IMR-90 (cell line): Measurements from ENCODE around the gene RNF182. TPM values are rescaled to one million over a fixed set of nuclear protein-coding genes. Genes with fewer than 3 reads are reported as not detected.

Experiments used
- ATAC-seq: fragments of 200-7000 bp; cut with Tn5 transposase; 2 replicates; pipeline ENCODE4 v1.9.1; 2020; ENCODE audit warnings: low read depth, mild to moderate bottlenecking, moderate library complexity
- BruUV-seq: library from RNA; stranded (reverse); fragments of 400-500 nt; replicated peaks from 2 replicates; lab custom pipeline; 2021; lab: Mats Ljungman, UMichigan
- CTCF ChIA-PET: fragments of 300-600 bp; formaldehyde crosslinking; extraction: SDS; loops from one replicate; lab custom pipeline; 2021; ENCODE audit warnings: antibody characterized with exemption; lab: Yijun Ruan, JAX
- POLR2A ChIA-PET: fragments of 300-600 bp; sonication (Branson Sonifier 250); formaldehyde crosslinking; loops from one replicate; lab custom pipeline; 2022; ENCODE audit warnings: antibody characterized with exemption; ENCODE audit not compliant: unreplicated experiment; lab: Charles Lee
- DNase-seq: peaks from one replicate; pipeline ENCODE4 v3.0.0; 2013
- H2AFZ ChIP-seq: replicated peaks from 2 replicates; pipeline ENCODE3; 2013; ENCODE audit warnings: low read length, mild to moderate bottlenecking; ENCODE audit not compliant: poor library complexity
- H2AK5ac ChIP-seq: 2 replicates; pipeline ENCODE4 v1.6.1; 2013; ENCODE audit warnings: low read depth, low read length, inconsistent platforms
- H2AK9ac ChIP-seq: replicated peaks from 2 replicates; pipeline ENCODE3; 2013; ENCODE audit warnings: mild to moderate bottlenecking, low read depth, low read length, moderate library complexity; ENCODE audit not compliant: poor library complexity
- H2BK120ac ChIP-seq: 2 replicates; pipeline ENCODE4 v1.6.1; 2013; ENCODE audit warnings: low read depth, low read length, inconsistent platforms
- H2BK15ac ChIP-seq: 3 replicates; pipeline ENCODE4 v1.6.1; 2013; ENCODE audit warnings: low read depth, low read length, inconsistent platforms
- H2BK20ac ChIP-seq: 2 replicates; pipeline ENCODE4 v1.6.1; 2013; ENCODE audit warnings: low read depth, mild to moderate bottlenecking, inconsistent platforms, low read length, moderate library complexity
- H2BK5ac ChIP-seq: 2 replicates; pipeline ENCODE4 v1.6.1; 2013; ENCODE audit warnings: mild to moderate bottlenecking, low read depth, low read length, inconsistent platforms; ENCODE audit not compliant: poor library complexity, severe bottlenecking
- H3K14ac ChIP-seq: replicated peaks from 2 replicates; pipeline ENCODE4 v1.6.1; 2013; ENCODE audit warnings: low read depth, low read length, inconsistent platforms
- H3K18ac ChIP-seq: 2 replicates; pipeline ENCODE4 v1.6.1; 2013; ENCODE audit warnings: low read depth, low read length, control low read depth
- H3K23ac ChIP-seq: 2 replicates; pipeline ENCODE4 v1.6.1; 2013; ENCODE audit warnings: low read depth, low read length, inconsistent platforms
- H3K27ac ChIP-seq: 2 replicates; pipeline ENCODE4 v1.5.1; 2013; ENCODE audit warnings: mild to moderate bottlenecking, control low read depth, low read length; ENCODE audit not compliant: insufficient read depth
- H3K27me3 ChIP-seq: 2 replicates; pipeline ENCODE4 v1.6.1; 2013; ENCODE audit warnings: low read length; ENCODE audit not compliant: control insufficient read depth, insufficient read depth
- H3K36me3 ChIP-seq: 2 replicates; pipeline ENCODE4 v1.6.1; 2013; ENCODE audit warnings: low read length, mixed read lengths; ENCODE audit not compliant: control insufficient read depth, insufficient read depth
- H3K4ac ChIP-seq: 2 replicates; pipeline ENCODE4 v1.6.1; 2013; ENCODE audit warnings: low read depth, low read length, inconsistent platforms
- H3K4me1 ChIP-seq: 2 replicates; pipeline ENCODE4 v1.6.1; 2013; ENCODE audit warnings: low read length, mixed read lengths; ENCODE audit not compliant: control insufficient read depth, insufficient read depth
- H3K4me2 ChIP-seq: 2 replicates; pipeline ENCODE4 v1.6.1; 2013; ENCODE audit warnings: low read depth, mild to moderate bottlenecking, control low read depth, low read length, moderate library complexity
- H3K4me3 ChIP-seq: 2 replicates; pipeline ENCODE4 v1.5.1; 2013; ENCODE audit warnings: low read depth, mild to moderate bottlenecking, control low read depth, low read length, moderate library complexity; ENCODE audit not compliant: insufficient read depth
- H3K56ac ChIP-seq: 2 replicates; pipeline ENCODE4 v1.6.1; 2013; ENCODE audit warnings: low read length, inconsistent platforms; ENCODE audit not compliant: insufficient read depth; ENCODE audit errors: extremely low read depth
- H3K79me1 ChIP-seq, 2 experiments: 2 replicates each; pipeline ENCODE4 v1.6.1; 2013; ENCODE audit warnings: low read length in 2 of 2, inconsistent platforms in 1 of 2, low read depth in 1 of 2
- H3K9ac ChIP-seq: 2 replicates; pipeline ENCODE4 v1.6.1; 2013; ENCODE audit warnings: low read depth, low read length, control low read depth
- H3K9me1 ChIP-seq: 2 replicates; pipeline ENCODE4 v1.6.1; 2013; ENCODE audit warnings: low read length, inconsistent platforms; ENCODE audit not compliant: insufficient read depth
- H3K9me3 ChIP-seq: 2 replicates; pipeline ENCODE4 v1.6.1; 2013; ENCODE audit warnings: low read length; ENCODE audit not compliant: control insufficient read depth, insufficient read depth
- H4K20me1 ChIP-seq: 2 replicates; pipeline ENCODE4 v1.6.1; 2013; ENCODE audit warnings: low read length, inconsistent platforms; ENCODE audit not compliant: insufficient read depth
- H4K5ac ChIP-seq: 2 replicates; pipeline ENCODE4 v1.6.1; 2013; ENCODE audit warnings: mild to moderate bottlenecking, low read depth, low read length, control low read depth
- H4K8ac ChIP-seq, 2 experiments: 2 replicates each; pipeline ENCODE4 v1.6.1; 2013; ENCODE audit warnings: low read depth in 2 of 2, low read length in 2 of 2, control low read depth in 1 of 2, inconsistent platforms in 1 of 2
- H4K91ac ChIP-seq: 2 replicates; pipeline ENCODE4 v1.6.1; 2013; ENCODE audit warnings: low read depth, low read length, inconsistent platforms; ENCODE audit not compliant: insufficient read depth
- BHLHE40 ChIP-seq: fragments of 150-350 bp; IDR thresholded peaks from 2 replicates; pipeline ENCODE4 v1.6.1; 2016; ENCODE audit warnings: mild to moderate bottlenecking, low read depth, low read length
- CEBPB ChIP-seq: IDR thresholded peaks from 2 replicates; pipeline ENCODE4 v1.6.1; 2012; ENCODE audit warnings: low read depth, low read length, improper control_type of control experiment
- CHD1 ChIP-seq: IDR thresholded peaks from 2 replicates; pipeline ENCODE4 v1.6.1; 2012; ENCODE audit warnings: low read depth, low read length, improper control_type of control experiment
- FOS ChIP-seq: fragments of 150-350 bp; IDR thresholded peaks from 2 replicates; pipeline ENCODE4 v1.6.1; 2016; ENCODE audit warnings: low read depth, low read length
- MAFK ChIP-seq: IDR thresholded peaks from 2 replicates; pipeline ENCODE4 v1.6.1; 2012; ENCODE audit warnings: low read depth, low read length, improper control_type of control experiment
- MAZ ChIP-seq: IDR thresholded peaks from 2 replicates; pipeline ENCODE4 v1.6.1; 2012; ENCODE audit warnings: low read depth, mild to moderate bottlenecking, low read length, improper control_type of control experiment, moderate library complexity, borderline replicate concordance
- MXI1 ChIP-seq: IDR thresholded peaks from 2 replicates; pipeline ENCODE4 v1.6.1; 2012; ENCODE audit warnings: low read depth, mild to moderate bottlenecking, low read length, moderate library complexity, borderline replicate concordance
- NFE2L2 ChIP-seq: fragments of 150-350 bp; IDR thresholded peaks from 2 replicates; pipeline ENCODE4 v1.6.1; 2016; ENCODE audit warnings: low read depth, mild to moderate bottlenecking, low read length
- POLR2A ChIP-seq: IDR thresholded peaks from 2 replicates; pipeline ENCODE4 v1.6.1; 2012; ENCODE audit warnings: mild to moderate bottlenecking, low read depth, low read length
- RAD21 ChIP-seq: IDR thresholded peaks from 2 replicates; pipeline ENCODE4 v1.6.1; 2012; ENCODE audit warnings: low read length, improper control_type of control experiment
- RCOR1 ChIP-seq: IDR thresholded peaks from 2 replicates; pipeline ENCODE4 v1.6.1; 2012; ENCODE audit warnings: mild to moderate bottlenecking, low read length, improper control_type of control experiment; ENCODE audit not compliant: insufficient replicate concordance
- RFX5 ChIP-seq: IDR thresholded peaks from 2 replicates; pipeline ENCODE4 v1.8.0; 2012; ENCODE audit warnings: low read depth, mild to moderate bottlenecking, low read length, moderate library complexity
- SMC3 ChIP-seq: fragments of 150-350 bp; IDR thresholded peaks from 2 replicates; pipeline ENCODE4 v1.6.1; 2016; ENCODE audit warnings: low read depth, mild to moderate bottlenecking, antibody characterized with exemption, low read length, moderate library complexity
- WGBS, 2 experiments: methylation state at CpG; one replicate each; pipeline versions ENCODE4 v1.1.5 to v1.1.7; 2013; ENCODE audit warnings: missing lambda C conversion rate in 2 of 2; ENCODE audit not compliant: insufficient read length in 1 of 2; ENCODE audit errors: extremely low coverage in 2 of 2; 5-methylcytosine and 5-hydroxymethylcytosine counted together
- dilution Hi-C: fragments of 300-500 bp; cut with HindIII; formaldehyde crosslinking; loops from one replicate; pipeline ENCODE4 v1.14.3; 2018; ENCODE audit warnings: low sequenced_read_pairs; ENCODE audit not compliant: unreplicated experiment
- in situ Hi-C: fragments of 300-500 bp; cut with MboI; formaldehyde crosslinking; loops from 3 replicates; pipeline ENCODE4 v1.14.3; 2019; ENCODE audit warnings: low sequenced_read_pairs, inconsistent platforms, mixed read lengths
- intact Hi-C: fragments of 100-400 bp; cut with micrococcal nuclease; formaldehyde crosslinking; loops from 2 replicates; pipeline ENCODE4 v1.10.0; 2022
- polyA plus RNA-seq, 3 experiments: library from polyadenylated mRNA; depleted of rRNA; stranded (reverse); fragments of >200 nt; gene quantifications; 2 replicates each; pipeline ENCODE4 v1.2.3, GENCODE V29; 2012; ENCODE audit warnings: low replicate concordance in 1 of 3
- total RNA-seq: library from RNA; depleted of rRNA; stranded (reverse); fragments of >200 nt; gene quantifications from 2 replicates; pipeline ENCODE4 v1.2.3, GENCODE V29; 2012
- TF ChIP-seq, protein P1 (sequence below): fragments of 150-350 bp; IDR thresholded peaks from 2 replicates; pipeline ENCODE4 v1.6.1; 2017; ENCODE audit warnings: mild to moderate bottlenecking, antibody characterized with exemption, low read length, low read depth
- TF ChIP-seq, protein P2 (sequence below): conservative IDR thresholded peaks from 2 replicates; pipeline ENCODE4 v1.5.1; 2012; ENCODE audit warnings: mild to moderate bottlenecking, low read depth, low read length, improper control_type of control experiment

The RNF182 gene
- total and polyA plus RNA-seq, 2 of the 4 experiments (the other 2 are of a cell fraction) = 4.1 to 9.1 TPM

DNA sequence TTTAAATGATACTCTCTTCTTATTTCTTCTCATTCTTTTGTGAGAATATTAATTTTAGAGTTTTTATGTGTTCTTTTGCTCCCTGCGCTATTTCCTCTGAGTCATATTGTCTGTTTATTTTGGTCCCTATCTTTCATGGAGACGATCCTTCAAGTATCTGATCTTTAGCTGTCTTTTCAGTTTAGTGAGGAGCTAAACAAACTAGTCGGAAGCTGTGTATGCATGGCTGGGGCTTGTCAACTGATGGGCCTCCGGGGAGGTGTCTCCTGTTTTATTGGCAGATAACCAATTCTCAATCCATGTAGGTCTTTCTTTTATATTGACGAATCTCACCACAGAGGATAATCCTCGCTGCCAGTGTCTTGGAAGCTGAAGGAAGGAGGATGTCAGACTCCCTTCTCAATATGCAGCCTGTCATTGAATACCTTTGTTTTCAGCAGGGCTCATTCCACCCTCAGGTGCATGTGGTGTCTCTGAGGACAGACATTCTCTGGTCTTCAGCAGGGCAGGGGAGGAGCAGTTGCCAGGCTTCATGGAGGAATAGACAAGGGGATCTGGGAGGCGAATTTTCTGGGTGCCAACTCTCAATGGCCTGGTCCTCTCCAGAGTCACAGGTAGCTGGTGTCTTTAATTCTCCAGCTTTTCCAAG lies 64.9 kb downstream of the RNF182 start:
- ATAC-seq = peak; percentile 53
- WGBS, 2 experiments = 50% methylated on average over 2 of the region's 7 CpGs; no CpG with 5 or more reads in 1 of the 2 experiments
- H3K56ac ChIP-seq = no peak overlapping the region
- peak overlapping the region; percentile 61 for H3K4ac ChIP-seq
- POLR2A ChIA-PET = no interaction called here
- no peak overlapping the region for H4K5ac ChIP-seq
- no peak overlapping the region; the same call in 1 of the 2 replicates for H3K4me2 ChIP-seq
- peaks cover 4% of the 10 kb centered on the region; the same call in 1 of the 2 replicates for H3K9me1 ChIP-seq
- H3K27me3 ChIP-seq = no peaks in the 10 kb centered on the region
- peak overlapping the region; percentile 72; the same call in 1 of the 2 replicates for H3K14ac ChIP-seq
- H2BK15ac ChIP-seq = peak overlapping the region; percentile 79; the same call in 2 of the 3 replicates
- peak overlapping the region; percentile 81 for H2AFZ ChIP-seq
- no peak overlapping the region for H3K18ac ChIP-seq
- H3K4me1 ChIP-seq = peaks cover 2% of the 10 kb centered on the region; the same call in 1 of the 2 replicates
- H3K36me3 ChIP-seq = no peaks in the 10 kb centered on the region
- no peaks in the 10 kb centered on the region for H3K79me1 ChIP-seq
- in situ Hi-C loops = no loop called here
- peak overlapping the region; percentile 64; the same call in 1 of the 2 replicates for H2BK20ac ChIP-seq
- H2AK5ac ChIP-seq = peak overlapping the region; percentile 68; the same call in 1 of the 2 replicates
- CTCF ChIA-PET = interaction anchor here (1.1 kb wide), 1 partner anchor 24 kb away, joined by 4 read pairs; no protein-coding TSS in a partner anchor
- DNase-seq = peak; percentile 39
- no peak overlapping the region for H3K27ac ChIP-seq
- intact Hi-C loops = loop anchor here (5.0 kb wide), 1 partner anchor 42 kb away; no protein-coding TSS in a partner anchor
- dilution Hi-C loops = no loop called here
- no peak overlapping the region for H3K9ac ChIP-seq
- H3K23ac ChIP-seq = no peak overlapping the region
- no peak overlapping the region for H3K4me3 ChIP-seq
- 0 out of 4 replicates have a peak overlapping the region, but pooled peaks have one; percentile 3 to 4 for H4K8ac ChIP-seq
- peak overlapping the region; percentile 35 for H2BK5ac ChIP-seq
- H2BK120ac ChIP-seq = peak overlapping the region; percentile 71
- BruUV-seq = no TSS peak
- no peaks in the 10 kb centered on the region for H3K9me3 ChIP-seq
- H2AK9ac ChIP-seq = peak overlapping the region; percentile 3
- peak overlapping the region; percentile 62 for H4K91ac ChIP-seq
- H4K20me1 ChIP-seq = no peaks in the 10 kb centered on the region
- TF ChIP-seq FOS = no peak
- TF ChIP-seq SMC3 = no peak
- TF ChIP-seq CEBPB = no peak
- TF ChIP-seq POLR2A = no peak
- no peak for TF ChIP-seq BHLHE40
- no peak for TF ChIP-seq MXI1
- TF ChIP-seq, protein P1, sequence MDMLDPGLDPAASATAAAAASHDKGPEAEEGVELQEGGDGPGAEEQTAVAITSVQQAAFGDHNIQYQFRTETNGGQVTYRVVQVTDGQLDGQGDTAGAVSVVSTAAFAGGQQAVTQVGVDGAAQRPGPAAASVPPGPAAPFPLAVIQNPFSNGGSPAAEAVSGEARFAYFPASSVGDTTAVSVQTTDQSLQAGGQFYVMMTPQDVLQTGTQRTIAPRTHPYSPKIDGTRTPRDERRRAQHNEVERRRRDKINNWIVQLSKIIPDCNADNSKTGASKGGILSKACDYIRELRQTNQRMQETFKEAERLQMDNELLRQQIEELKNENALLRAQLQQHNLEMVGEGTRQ = no peak
- TF ChIP-seq RCOR1 = no peak
- no peak for TF ChIP-seq RAD21
- TF ChIP-seq MAZ = no peak
- no peak for TF ChIP-seq MAFK
- TF ChIP-seq, protein P2, sequence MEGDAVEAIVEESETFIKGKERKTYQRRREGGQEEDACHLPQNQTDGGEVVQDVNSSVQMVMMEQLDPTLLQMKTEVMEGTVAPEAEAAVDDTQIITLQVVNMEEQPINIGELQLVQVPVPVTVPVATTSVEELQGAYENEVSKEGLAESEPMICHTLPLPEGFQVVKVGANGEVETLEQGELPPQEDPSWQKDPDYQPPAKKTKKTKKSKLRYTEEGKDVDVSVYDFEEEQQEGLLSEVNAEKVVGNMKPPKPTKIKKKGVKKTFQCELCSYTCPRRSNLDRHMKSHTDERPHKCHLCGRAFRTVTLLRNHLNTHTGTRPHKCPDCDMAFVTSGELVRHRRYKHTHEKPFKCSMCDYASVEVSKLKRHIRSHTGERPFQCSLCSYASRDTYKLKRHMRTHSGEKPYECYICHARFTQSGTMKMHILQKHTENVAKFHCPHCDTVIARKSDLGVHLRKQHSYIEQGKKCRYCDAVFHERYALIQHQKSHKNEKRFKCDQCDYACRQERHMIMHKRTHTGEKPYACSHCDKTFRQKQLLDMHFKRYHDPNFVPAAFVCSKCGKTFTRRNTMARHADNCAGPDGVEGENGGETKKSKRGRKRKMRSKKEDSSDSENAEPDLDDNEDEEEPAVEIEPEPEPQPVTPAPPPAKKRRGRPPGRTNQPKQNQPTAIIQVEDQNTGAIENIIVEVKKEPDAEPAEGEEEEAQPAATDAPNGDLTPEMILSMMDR = no peak
- TF ChIP-seq NFE2L2 = no peak
- no peak for TF ChIP-seq RFX5
- no peak for TF ChIP-seq CHD1
